Measurements from ENCODE around the gene GPER1. TPM values are rescaled to one million over a fixed set of nuclear protein-coding genes. Genes with fewer than 3 reads are reported as not detected.

Gene GPER1
- total and polyA plus RNA-seq, 4 donors: 2.9 to 23.1 (median 7.4) TPM

DNA sequence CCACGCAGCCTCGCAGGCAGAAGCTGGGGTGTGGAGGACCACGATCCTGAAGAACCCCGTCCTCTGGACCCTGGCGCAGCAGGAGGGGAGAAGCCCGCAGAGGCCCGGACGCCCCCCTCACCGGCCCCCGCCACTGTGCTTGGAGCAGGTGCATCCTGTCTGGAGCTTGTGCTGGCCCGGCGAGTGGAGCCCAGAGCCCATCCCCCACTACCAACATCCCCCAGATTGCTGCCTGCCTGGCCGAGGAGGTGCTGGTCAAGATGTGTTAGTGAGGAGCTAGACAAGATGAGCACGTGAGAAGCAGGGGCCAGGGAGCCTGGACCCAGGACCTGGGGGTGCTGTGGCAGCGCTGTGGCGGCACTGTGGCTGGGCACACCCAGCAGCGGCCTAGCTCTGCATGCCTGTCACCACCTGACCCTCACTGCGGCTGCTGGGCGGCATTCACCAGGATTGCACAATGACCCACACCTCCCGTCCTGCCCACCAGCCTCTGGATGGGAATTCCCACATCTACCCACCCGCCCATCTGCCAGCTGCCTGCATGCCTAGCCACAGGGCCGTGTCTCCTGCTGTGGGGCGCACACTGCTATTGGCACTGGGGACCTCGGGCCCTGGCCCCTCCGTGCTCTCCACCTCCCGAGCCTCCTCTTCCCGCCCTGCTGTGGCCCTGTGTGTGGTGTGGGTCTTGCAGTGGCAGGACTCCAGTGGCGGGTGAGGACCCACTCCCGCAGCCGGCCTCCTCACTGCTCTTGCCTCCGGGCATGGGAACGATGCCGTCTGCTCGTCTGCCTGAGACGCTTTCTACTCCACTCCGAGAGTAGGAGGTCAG lies 31.7 kb upstream of the GPER1 start:
- Histone ChIP-seq H3K4me1 (ENCODE audit: control insufficient read depth in 4 of 4, insufficient read depth in 4 of 4, low read length in 3 of 4) (peaks cover 5 to 33% (median 12%) of the 10 kb centered on the region in 4 donors), H3K9ac (ENCODE audit: low read depth in 1 of 2, low read length in 2 of 2) (no peak overlapping the region), H3K27me3 (ENCODE audit: control insufficient read depth in 4 of 4, insufficient read depth in 4 of 4, low read length in 3 of 4) (no peaks in the 10 kb centered on the region), H3K9me3 (ENCODE audit: control insufficient read depth in 4 of 4, low read length in 3 of 4) (no peaks in the 10 kb centered on the region), H3K27ac (ENCODE audit: low read depth in 1 of 2, low read length in 2 of 2) (no peak overlapping the region), H3K4me3 (ENCODE audit: low read depth in 1 of 3, low read length in 3 of 3) (no peak overlapping the region), H3K36me3 (ENCODE audit: control insufficient read depth in 4 of 4, insufficient read depth in 3 of 4, low read depth in 1 of 4, low read length in 3 of 4) (no peaks in the 10 kb centered on the region)
- WGBS: 72% methylated on average over 36 of the region's 36 CpGs
- no peak for DNase-seq (ENCODE audit: low spot score)
- TF ChIP-seq HNF4A (conservative IDR thresholded peaks at IDR 0.05) (peak; percentile 6 to 48), SP1 (IDR thresholded peaks at IDR 0.05) (peak; percentile 16), RXRA (IDR thresholded peaks at IDR 0.05) (peak in 1 of 2 donors; percentile 13), GABPA (IDR thresholded peaks at IDR 0.05 in 1 of 2, conservative IDR thresholded peaks at IDR 0.05 in 1 of 2) (no peak)

- H3K27me3 ChIP-seq (ENCODE audit: control insufficient read depth in 4 of 4, insufficient read depth in 4 of 4, low read length in 3 of 4): no peaks in the 10 kb centered on the region
- H3K9ac ChIP-seq (ENCODE audit: low read depth in 1 of 2, low read length in 2 of 2): no peak overlapping the region
- no peak for TF ChIP-seq ATF3 (IDR thresholded peaks at IDR 0.05)
- TF ChIP-seq, protein P1, sequence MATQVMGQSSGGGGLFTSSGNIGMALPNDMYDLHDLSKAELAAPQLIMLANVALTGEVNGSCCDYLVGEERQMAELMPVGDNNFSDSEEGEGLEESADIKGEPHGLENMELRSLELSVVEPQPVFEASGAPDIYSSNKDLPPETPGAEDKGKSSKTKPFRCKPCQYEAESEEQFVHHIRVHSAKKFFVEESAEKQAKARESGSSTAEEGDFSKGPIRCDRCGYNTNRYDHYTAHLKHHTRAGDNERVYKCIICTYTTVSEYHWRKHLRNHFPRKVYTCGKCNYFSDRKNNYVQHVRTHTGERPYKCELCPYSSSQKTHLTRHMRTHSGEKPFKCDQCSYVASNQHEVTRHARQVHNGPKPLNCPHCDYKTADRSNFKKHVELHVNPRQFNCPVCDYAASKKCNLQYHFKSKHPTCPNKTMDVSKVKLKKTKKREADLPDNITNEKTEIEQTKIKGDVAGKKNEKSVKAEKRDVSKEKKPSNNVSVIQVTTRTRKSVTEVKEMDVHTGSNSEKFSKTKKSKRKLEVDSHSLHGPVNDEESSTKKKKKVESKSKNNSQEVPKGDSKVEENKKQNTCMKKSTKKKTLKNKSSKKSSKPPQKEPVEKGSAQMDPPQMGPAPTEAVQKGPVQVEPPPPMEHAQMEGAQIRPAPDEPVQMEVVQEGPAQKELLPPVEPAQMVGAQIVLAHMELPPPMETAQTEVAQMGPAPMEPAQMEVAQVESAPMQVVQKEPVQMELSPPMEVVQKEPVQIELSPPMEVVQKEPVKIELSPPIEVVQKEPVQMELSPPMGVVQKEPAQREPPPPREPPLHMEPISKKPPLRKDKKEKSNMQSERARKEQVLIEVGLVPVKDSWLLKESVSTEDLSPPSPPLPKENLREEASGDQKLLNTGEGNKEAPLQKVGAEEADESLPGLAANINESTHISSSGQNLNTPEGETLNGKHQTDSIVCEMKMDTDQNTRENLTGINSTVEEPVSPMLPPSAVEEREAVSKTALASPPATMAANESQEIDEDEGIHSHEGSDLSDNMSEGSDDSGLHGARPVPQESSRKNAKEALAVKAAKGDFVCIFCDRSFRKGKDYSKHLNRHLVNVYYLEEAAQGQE (IDR thresholded peaks at IDR 0.05): no peak
- no peak for TF ChIP-seq FOXA1 (IDR thresholded peaks at IDR 0.05)
- TF ChIP-seq, protein P2, sequence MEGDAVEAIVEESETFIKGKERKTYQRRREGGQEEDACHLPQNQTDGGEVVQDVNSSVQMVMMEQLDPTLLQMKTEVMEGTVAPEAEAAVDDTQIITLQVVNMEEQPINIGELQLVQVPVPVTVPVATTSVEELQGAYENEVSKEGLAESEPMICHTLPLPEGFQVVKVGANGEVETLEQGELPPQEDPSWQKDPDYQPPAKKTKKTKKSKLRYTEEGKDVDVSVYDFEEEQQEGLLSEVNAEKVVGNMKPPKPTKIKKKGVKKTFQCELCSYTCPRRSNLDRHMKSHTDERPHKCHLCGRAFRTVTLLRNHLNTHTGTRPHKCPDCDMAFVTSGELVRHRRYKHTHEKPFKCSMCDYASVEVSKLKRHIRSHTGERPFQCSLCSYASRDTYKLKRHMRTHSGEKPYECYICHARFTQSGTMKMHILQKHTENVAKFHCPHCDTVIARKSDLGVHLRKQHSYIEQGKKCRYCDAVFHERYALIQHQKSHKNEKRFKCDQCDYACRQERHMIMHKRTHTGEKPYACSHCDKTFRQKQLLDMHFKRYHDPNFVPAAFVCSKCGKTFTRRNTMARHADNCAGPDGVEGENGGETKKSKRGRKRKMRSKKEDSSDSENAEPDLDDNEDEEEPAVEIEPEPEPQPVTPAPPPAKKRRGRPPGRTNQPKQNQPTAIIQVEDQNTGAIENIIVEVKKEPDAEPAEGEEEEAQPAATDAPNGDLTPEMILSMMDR (IDR thresholded peaks at IDR 0.05; ENCODE audit: low read depth, low read length, missing input control): no peak
- no peak for TF ChIP-seq RAD21 (IDR thresholded peaks at IDR 0.05)
- no peak for TF ChIP-seq EGR1 (IDR thresholded peaks at IDR 0.05; ENCODE audit: low read depth in 2 of 2)
- no peak for TF ChIP-seq SP1 (IDR thresholded peaks at IDR 0.05)
- TF ChIP-seq GABPA (IDR thresholded peaks at IDR 0.05 in 1 of 2, conservative IDR thresholded peaks at IDR 0.05 in 1 of 2): no peak
- TF ChIP-seq RXRA (IDR thresholded peaks at IDR 0.05): no peak
- no peak for TF ChIP-seq YY1 (IDR thresholded peaks at IDR 0.05)
- TF ChIP-seq HNF4A (conservative IDR thresholded peaks at IDR 0.05): no peak
- no peak for TF ChIP-seq JUND (IDR thresholded peaks at IDR 0.05)
- TF ChIP-seq HNF4G (IDR thresholded peaks at IDR 0.05): no peak
- TF ChIP-seq MAX (IDR thresholded peaks at IDR 0.05): no peak
- TF ChIP-seq TAF1 (conservative IDR thresholded peaks at IDR 0.05): no peak
- no peak for TF ChIP-seq NR2F2 (IDR thresholded peaks at IDR 0.05)
- no peak for TF ChIP-seq FOXA2 (IDR thresholded peaks at IDR 0.05)
- TF ChIP-seq, protein P3, sequence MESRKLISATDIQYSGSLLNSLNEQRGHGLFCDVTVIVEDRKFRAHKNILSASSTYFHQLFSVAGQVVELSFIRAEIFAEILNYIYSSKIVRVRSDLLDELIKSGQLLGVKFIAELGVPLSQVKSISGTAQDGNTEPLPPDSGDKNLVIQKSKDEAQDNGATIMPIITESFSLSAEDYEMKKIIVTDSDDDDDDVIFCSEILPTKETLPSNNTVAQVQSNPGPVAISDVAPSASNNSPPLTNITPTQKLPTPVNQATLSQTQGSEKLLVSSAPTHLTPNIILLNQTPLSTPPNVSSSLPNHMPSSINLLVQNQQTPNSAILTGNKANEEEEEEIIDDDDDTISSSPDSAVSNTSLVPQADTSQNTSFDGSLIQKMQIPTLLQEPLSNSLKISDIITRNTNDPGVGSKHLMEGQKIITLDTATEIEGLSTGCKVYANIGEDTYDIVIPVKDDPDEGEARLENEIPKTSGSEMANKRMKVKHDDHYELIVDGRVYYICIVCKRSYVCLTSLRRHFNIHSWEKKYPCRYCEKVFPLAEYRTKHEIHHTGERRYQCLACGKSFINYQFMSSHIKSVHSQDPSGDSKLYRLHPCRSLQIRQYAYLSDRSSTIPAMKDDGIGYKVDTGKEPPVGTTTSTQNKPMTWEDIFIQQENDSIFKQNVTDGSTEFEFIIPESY (IDR thresholded peaks at IDR 0.05): no peak
- DNase-seq (ENCODE audit: low spot score): no peak
- no peak overlapping the region for H3K4me3 ChIP-seq (ENCODE audit: low read depth in 1 of 3, low read length in 3 of 3)
- peaks cover 5 to 33% (median 12%) of the 10 kb centered on the region in 4 donors for H3K4me1 ChIP-seq (ENCODE audit: control insufficient read depth in 4 of 4, insufficient read depth in 4 of 4, low read length in 3 of 4)
- no peaks in the 10 kb centered on the region for H3K36me3 ChIP-seq (ENCODE audit: control insufficient read depth in 4 of 4, insufficient read depth in 3 of 4, low read depth in 1 of 4, low read length in 3 of 4)
- no peaks in the 10 kb centered on the region for H3K9me3 ChIP-seq (ENCODE audit: control insufficient read depth in 4 of 4, low read length in 3 of 4)
- no peak overlapping the region for H3K27ac ChIP-seq (ENCODE audit: low read depth in 1 of 2, low read length in 2 of 2)
- 95% methylated on average over 27 of the region's 27 CpGs for WGBS
Observed at GRCh38 chr7:1056785-1057410, 31.0 kb upstream of the GPER1 start.
